HG02763 (cell line): ENCODE data around the gene RSBN1L.
"Not testable (repeated sequence)": the region's sequence is repeated elsewhere in the genome, so short reads cannot be mapped to it uniquely, and the experiment has no call there.

Experiments
- ATAC-seq: cut with Tn5 transposase; IDR thresholded peaks from one replicate; pipeline ENCODE4 v1.9.1; 2021; ENCODE audit warnings: mild to moderate bottlenecking, moderate library complexity; ENCODE audit not compliant: unreplicated experiment

Gene RSBN1L

DNA sequence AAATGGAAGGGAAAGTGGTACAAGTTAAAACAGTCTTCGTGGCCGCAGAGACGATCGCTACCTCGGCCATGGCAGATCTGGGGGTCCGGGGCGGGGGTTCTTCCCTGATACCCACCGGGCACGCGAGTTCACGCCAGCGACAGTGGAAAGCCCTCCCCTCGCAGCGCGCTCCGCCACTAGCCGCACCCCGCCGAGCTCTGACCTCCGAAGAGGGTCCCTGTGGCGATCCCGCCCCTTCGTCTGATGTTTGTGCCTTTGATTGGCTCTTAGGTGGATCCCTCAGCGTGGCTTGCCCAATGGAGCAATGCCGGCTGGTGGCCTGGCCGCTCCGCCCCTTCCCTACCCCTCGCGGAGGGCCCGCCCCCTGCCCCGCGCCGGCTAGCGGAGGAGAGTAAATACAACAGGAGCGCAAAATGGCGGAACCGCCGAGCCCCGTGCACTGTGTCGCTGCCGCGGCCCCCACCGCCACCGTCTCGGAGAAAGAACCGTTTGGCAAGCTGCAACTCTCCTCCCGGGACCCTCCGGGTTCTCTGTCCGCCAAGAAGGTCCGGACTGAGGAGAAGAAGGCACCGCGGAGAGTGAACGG is at the start of gene RSBN1L:
Gene RSBN1L, plus strand, starts transcription at position 403 of the 586 bp plus-strand sequence. Its CDS starts 11 bp downstream, at position 414.
- ATAC-seq: peak; percentile 96

DNA sequence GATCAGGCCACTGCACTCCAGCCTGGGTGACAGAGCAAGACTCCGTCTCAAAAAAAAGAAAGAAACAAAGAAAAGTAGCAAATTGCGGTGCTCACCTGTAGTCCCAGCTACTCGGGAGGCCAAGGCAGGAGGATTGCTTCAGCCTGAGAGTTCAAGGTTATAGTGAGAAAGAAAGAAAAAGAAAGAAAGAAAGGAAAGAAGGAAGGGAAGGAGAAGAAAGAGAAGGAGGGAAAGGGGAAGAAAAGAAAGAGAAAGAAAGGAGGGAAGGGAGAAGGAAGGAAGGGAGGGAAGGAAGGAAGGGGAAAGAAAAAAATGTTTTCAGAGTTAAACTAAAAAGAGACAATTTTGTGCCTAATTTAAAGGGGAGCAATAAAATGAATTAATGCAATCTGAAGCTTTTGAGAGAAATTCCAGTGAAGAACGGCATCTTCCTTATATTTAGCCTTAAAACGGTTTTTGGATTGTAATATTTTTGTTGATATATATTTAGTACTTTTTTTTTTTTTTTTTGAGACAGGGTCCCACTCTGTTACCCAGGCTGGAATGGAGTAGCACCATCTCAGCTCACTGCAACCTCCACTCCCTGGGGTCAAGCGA is 47.4 kb upstream of the RSBN1L start:
- no peak for ATAC-seq

- no peak for ATAC-seq
Observed at GRCh38 chr7:77649716-77650349, 46.4 kb upstream of the RSBN1L start.

DNA sequence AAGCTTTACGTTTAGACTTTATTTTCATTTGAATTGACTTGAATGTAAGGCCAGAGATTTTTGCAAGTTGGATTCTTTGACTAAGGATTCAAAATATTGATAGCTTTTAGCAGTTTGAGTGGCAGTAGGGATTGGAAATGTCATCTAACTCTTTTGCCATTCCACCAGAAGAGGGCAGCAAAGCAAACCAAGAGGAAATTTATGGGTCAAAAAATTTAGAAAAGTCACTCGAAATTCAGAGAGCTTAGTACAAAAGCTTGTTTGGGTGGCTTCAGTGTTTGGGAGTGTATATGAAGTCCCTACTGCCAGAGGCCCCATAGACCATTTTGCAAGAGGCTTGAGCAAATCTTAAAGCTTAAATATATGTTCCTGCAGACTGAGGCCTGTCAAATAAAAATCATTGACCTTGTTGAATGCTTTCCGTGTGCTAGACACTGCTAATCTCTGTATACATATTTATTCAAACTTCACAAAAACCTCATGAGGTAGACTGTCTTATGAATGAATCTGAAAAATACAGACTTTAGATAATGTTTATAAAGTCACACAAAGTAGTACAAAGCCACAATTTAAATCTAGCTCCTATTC is 44.6 kb upstream of the RSBN1L start:
- ATAC-seq: no peak

- not testable (repeated sequence) for ATAC-seq
Observed at GRCh38 chr7:77652826-77653225, 43.4 kb upstream of the RSBN1L start.

GRCh38 chr7:77653572-77653971 is 42.7 kb upstream of the RSBN1L start:
- no peak for ATAC-seq

DNA sequence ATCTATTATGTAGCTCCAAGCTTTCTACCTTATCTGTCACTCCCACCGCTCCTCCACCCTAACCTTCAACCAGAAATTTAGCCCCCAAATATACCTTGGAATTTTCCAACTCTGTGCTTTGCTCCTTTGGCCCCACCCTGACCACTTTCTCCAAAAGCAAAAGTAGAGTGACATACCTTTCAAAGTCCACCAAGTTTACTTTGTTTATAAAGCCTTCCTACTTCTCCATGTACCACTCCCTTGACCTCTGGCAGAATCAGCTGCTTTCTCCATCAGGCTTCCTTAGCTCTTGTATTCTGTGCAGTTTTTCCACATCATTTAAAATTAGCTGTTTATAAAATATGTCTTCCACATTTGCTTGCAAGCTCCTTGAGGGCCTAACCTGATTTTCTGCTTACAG is 40.9 kb upstream of the RSBN1L start:
- no peak for ATAC-seq

GRCh38 chr7:77655836-77656455 is 40.3 kb upstream of the RSBN1L start:
- no peak for ATAC-seq

- no peak for ATAC-seq
Observed at GRCh38 chr7:77657427-77658224, 38.6 kb upstream of the RSBN1L start.

GRCh38 chr7:77658928-77659327 is 37.3 kb upstream of the RSBN1L start:
- ATAC-seq: no peak

DNA sequence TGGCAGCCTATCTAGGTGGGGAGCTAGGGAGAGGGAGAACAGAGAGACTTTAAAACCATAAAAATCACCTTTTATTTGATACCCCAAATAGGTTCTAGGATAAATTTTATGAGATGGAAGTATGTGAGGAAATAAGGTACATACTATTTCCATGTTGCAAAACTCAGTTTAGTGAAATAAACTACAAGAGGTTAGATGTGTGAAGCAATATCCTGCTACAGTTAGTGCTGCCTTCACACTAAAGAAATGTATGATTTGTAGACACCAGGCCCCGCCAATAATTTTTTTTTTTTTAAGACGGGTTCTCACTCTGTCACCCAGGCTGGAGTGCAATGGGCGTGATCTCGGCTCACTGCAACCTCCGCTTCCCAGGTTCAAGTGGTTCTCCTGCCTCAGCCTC is 34.4 kb upstream of the RSBN1L start:
- ATAC-seq: no peak

GRCh38 chr7:77662869-77663268 is 33.4 kb upstream of the RSBN1L start:
- no peak for ATAC-seq

DNA sequence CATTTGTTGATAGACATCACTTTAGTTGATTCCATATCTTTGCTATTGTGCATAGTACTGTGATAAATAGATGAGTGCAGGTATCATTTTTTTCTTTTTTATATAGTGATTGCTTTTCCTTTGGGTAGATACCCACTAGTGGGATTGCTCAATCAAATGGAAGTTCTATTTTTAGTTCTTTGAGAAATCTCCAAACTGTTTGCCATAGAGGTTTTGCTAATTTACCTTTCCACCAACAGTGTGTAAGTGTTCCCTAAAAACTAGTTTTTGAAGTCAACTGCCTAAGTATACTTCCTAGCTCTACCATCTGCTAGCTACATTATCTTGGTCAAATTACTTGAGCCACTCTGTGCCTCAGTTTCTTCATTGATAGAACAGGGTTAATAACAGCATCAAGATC is 31.5 kb upstream of the RSBN1L start:
- ATAC-seq: no peak

DNA sequence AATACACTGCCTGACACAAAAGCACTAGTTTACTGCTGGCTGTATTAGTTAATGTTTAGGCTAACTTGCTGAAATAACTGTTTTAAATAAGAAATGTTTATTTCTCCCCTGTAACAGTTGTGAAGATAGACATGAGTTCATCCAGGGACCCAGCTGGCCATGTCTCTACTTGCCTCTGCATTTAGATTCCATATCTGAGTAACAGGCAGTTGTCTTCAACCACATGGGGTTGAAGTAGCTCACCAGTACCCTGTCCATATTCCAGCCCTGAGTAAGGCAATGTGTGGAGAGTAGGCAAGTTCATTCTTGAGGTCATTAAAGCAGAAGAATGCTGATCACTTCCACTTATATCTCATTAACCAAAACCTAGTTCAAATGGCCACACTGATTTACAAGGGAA is 31.1 kb upstream of the RSBN1L start:
- no peak for ATAC-seq

DNA sequence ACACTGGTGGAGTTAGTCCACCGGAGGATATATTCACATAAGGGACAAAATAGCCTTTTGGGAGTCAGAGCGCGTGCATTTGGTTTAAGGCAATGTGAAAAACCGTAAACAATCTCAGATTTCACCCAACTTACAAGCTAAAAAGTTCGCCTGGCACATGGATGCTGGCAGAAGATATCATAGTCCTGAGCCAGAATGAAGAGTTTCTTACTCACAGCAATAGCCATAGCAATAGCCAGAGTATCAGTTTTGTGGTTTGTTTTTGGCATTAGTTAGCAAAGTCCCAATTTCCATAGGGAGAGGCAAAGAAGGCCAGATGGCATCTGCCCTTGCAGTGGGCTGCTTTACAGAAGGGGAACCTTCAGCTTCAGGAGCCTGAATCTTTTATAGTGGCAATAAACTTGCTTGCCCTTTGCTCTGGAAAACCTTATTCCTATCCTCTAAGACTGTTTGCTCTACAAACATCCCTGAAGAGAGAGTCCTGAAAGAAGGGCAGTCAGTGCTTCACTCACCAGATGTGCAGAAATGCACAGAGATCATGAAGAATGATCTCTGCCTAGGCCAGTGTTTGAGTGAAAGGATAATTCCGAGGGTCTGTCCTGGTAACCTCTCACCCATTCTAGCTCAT is 28.7 kb upstream of the RSBN1L start:
- no peak for ATAC-seq

GRCh38 chr7:77674878-77675277 is 21.4 kb upstream of the RSBN1L start:
- no peak for ATAC-seq

- ATAC-seq: no peak
Observed at GRCh38 chr7:77679608-77680007, 16.7 kb upstream of the RSBN1L start.

DNA sequence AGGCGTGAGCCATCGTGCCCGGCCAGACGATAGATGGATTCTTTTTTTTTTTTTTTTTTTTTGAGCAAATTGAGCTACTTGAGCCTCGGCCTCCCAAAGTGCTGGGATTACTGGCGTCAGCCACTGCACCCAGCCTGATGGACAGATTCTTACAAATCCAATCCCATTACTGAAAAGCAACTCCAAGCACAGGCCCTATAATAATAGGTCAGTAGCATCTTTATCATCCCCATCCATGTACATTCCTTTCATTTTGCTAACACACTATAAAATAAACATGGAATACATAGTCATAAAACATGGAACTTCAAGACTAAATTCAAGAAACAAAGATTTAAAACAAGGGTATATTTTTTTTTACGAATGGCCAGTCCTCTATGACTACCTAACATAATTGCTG is 16.0 kb upstream of the RSBN1L start:
- no peak for ATAC-seq

- no peak for ATAC-seq
Observed at GRCh38 chr7:77684030-77684429, 12.2 kb upstream of the RSBN1L start.

DNA sequence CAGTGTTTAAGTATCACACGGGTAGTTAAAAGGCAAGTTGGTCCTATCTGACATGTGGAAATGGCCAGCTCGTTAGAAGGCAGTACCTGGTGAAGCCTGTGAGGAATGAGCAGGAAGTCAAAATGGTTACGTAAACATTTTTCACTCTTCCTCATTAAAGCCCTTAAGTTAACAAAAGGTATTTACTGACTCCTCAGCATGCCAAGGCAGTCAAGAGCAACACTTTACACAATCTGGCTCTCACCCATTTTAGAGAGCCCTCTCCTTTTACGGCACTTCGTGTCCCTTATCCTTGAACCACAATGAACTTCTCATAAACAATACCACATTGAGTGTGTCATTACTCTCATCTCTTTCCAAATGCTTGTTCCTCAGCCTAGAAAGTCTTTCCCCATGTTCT is 11.0 kb upstream of the RSBN1L start:
- ATAC-seq: no peak
